ENCODE data around the gene KDM3A.

- TF ChIP-seq CBX5 (IDR thresholded peaks at IDR 0.05; ENCODE audit: low read depth, low read length): no peak
- TF ChIP-seq POU5F1 (IDR thresholded peaks at IDR 0.05; ENCODE audit: low read depth, low read length): no peak
- TF ChIP-seq, protein P1, sequence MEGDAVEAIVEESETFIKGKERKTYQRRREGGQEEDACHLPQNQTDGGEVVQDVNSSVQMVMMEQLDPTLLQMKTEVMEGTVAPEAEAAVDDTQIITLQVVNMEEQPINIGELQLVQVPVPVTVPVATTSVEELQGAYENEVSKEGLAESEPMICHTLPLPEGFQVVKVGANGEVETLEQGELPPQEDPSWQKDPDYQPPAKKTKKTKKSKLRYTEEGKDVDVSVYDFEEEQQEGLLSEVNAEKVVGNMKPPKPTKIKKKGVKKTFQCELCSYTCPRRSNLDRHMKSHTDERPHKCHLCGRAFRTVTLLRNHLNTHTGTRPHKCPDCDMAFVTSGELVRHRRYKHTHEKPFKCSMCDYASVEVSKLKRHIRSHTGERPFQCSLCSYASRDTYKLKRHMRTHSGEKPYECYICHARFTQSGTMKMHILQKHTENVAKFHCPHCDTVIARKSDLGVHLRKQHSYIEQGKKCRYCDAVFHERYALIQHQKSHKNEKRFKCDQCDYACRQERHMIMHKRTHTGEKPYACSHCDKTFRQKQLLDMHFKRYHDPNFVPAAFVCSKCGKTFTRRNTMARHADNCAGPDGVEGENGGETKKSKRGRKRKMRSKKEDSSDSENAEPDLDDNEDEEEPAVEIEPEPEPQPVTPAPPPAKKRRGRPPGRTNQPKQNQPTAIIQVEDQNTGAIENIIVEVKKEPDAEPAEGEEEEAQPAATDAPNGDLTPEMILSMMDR (IDR thresholded peaks at IDR 0.05; ENCODE audit: control extremely low read depth in 1 of 3, insufficient read depth in 1 of 3, low read depth in 1 of 3, low read length in 3 of 3): no peak
- TF ChIP-seq RAD21 (IDR thresholded peaks at IDR 0.05 in 1 of 2, conservative IDR thresholded peaks at IDR 0.05 in 1 of 2; ENCODE audit: low read depth in 2 of 2, low read length in 2 of 2): no peak
- no peak for TF ChIP-seq TEAD4 (IDR thresholded peaks at IDR 0.05; ENCODE audit: low read depth, low read length)
- TF ChIP-seq EZH2 (IDR thresholded peaks at IDR 0.05; ENCODE audit: low read depth, low read length, severe bottlenecking): no peak
- no peak for TF ChIP-seq POLR2A (IDR thresholded peaks at IDR 0.05; ENCODE audit: control extremely low read depth in 1 of 2, low read depth in 2 of 2, low read length in 2 of 2)
These were observed 34.9 kb downstream of the KDM3A start for GRCh38 chr2:86476092-86476491.
